G401 (cell line): ENCODE results near the gene XK. TPM values are rescaled to one million over a fixed set of nuclear protein-coding genes. Genes with fewer than 3 reads are reported as not detected.

Source experiments
- total RNA-seq: library from RNA; depleted of rRNA; stranded (reverse); fragments of >200 nt; shearing (Covaris generic); gene quantifications from 2 replicates; pipeline ENCODE4 v1.2.3, GENCODE V29; 2014; rRNA removed

Gene XK
- total RNA-seq, 1 experiment from 2014 or later, result not detected

Other genes starting within 250 kb of the XK start
- gene LANCL3, start 114.1 kb upstream of the XK start, total RNA-seq, result not detected in 2 replicates
- gene CYBB, start 94.3 kb downstream of the XK start, total RNA-seq, result not detected in 2 replicates
- gene DYNLT3, start 161.8 kb downstream of the XK start, total RNA-seq, result not detected in 2 replicates